Stimulated activated CD4-positive, alpha-beta T cell treated with anti-CD3 and anti-CD28 coated beads, Interleukin-1b, Interleukin-23, amount 100 ng/mL, for 48 hours (primary cell): ENCODE measurements around the gene FBXO24.
A peak's percentile ranks its signal among the peaks of the same experiment; 100 is the strongest.
"Not testable (repeated sequence)": the region's sequence is repeated elsewhere in the genome, so short reads cannot be mapped to it uniquely, and the experiment has no call there.

ENCODE experiments used
- DNase-seq: peaks from one replicate; pipeline ENCODE4 v3.0.0-alpha.2; 2020

Gene FBXO24

DNA sequence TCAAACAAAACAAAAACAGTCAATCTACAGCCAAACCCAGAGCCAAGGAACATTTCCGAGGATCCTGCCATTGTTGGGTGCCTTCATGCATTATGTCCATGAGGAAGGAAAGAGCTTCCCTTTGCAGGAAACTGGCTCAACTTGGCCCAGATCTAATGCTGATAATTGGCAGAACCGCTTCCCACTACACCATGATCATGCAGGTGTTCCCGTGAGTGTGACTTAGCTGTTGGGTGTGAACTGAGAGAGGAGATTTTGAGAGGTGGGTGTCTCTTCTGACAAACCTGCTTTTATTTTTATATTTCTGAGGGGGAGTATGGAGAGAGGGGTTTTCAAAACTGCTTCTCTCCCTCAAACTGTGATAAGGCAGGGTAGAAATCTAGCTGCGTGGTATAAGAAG, 27.0 kb upstream of the FBXO24 start:
- DNase-seq, result no peak

DNA sequence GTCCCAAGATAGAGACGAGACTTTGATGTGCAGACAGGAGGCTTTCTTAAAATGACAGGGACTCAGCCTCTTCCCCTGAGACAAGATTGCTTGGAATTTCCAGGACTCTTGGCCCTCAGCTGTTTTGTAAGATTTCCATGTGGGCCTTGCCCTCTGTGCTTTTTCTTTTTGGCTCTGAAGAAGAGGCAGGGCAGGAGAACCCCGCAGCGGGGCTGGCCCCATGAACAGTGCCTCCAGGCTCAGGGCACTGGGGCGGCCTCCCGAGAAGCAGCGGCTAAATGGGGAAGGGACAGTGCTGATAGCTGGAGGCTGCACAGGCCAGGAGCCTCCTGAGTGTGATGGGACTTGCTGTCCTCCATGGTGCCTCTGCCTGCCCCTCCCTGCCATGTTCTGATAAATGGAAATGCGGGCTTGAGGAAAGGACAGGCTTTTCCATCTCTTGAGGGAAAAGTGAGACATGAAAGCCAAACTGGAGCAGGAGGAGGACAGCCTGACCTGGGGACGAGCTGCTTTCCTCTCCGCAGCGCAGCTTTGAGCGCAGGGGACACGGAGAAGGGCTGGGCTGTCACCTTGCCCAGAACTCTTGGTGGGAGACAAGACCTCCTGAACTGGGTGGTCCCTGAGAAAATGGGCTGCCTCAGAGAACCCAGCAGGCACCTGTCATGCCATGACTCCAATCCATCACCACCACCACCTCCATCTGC, 24.5 kb upstream of the FBXO24 start:
- DNase-seq, result no peak

DNA sequence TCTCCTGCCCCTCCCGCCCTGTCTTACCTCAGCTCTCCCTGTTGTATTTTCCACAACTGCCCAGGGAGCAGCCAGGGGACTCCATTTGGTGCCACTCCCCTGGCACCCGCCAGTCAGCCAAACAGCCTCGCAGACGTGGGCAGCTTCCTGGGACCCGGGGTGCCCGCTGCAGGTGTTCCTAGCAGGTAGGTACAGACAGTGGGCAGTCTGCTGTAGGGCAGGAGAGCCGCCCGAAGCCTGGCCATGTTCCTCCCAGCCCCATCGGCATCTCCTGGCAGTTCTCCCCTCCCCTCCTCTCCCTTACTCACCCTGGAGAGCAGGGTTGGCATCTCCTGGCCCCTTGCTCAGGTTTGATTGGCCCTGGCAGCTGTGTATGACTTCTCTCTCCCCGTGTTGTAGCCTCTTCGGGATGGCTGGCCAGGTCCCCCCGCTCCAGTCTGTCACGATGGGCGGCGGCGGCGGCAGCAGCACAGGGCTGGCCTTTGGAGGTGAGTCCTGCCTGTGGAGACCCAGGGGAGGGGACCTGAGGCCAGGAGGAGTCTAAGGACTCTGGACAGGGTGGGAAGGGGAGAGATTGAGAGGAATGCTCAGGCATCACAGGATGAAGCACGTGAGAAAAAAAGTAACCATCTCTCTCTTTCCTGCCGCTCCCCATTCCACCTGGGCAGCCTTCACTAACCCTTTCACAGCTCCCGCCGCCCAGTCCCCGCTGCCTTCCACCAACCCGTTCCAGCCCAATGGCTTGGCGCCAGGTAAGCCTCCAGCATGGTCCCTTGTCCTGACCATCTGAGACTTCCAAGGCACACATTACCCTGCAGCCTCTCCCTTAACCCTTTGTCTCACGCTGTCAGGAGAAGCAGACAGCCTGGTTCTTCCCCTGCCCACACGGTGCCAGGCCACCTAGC, 23.7 kb upstream of the FBXO24 start:
- DNase-seq, result no peak

DNA sequence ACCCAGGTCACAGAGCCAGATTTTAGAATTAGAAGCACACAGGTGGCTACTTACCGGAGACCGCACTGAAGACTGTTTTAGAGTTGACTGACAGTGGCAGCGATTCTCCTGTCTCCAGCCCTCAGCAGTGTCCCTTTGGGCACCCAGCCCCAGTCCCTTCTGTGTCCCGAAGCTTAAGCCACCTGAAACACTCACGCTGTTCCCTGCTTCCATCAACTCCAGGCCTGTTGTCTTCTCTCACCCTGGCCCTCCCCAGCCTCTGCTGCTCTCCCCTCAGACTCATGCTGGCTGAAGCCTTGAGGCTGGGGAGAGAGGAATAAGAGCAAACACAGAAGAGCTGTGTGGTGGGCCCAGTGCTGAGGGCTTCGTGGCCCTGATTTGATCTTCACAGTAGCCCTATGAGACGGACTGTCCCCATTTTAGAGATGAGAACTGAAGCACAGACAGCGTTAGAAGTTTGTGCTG, 23.0 kb upstream of the FBXO24 start:
- DNase-seq, result no peak

DNA sequence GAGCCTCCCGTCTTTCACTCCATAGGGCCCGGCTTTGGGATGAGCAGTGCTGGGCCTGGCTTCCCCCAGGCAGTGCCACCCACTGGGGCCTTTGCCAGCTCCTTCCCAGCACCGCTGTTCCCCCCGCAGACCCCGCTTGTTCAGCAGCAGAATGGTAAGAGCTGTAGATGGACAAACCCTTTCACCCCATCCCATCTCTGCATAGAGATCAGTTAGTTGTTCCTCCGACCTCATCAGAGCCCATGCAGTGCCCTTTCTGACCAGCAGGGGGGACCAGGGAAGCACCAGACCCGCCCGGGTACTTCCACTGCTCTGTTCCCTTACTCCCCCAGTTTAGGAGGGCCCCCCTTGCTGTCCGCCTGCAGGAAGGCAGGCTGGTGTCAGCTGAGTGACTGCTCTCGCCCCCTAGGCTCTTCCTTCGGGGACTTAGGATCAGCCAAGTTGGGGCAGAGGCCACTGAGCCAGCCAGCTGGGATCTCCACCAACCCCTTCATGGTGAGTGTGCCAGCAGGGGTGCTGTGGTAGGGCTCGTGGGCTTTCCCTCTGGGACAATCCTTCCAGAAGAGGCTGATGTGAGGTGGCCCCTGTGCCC, 22.2 kb upstream of the FBXO24 start:
- DNase-seq, result peak; percentile 80

DNA sequence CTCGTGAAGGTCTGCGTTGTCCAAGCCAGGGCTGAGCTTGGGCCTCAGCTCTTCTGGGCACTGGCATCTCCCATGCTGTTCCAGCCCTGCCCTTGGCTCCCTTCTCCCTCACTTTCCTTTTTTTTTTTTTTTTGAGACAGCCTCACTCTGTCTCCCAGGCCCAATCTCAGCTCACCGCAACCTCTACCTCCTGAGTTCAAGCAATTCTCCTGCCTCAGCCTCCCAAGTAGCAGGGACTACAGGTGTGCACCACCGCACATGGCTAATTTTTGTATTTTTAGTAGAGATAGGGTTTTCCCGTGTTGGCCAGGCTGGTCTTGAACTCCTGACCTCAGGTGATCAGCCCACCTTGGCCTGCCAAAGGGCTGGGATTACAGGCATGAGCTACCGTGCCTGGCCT, 21.7 kb upstream of the FBXO24 start:
- DNase-seq, result not testable (repeated sequence)

DNA sequence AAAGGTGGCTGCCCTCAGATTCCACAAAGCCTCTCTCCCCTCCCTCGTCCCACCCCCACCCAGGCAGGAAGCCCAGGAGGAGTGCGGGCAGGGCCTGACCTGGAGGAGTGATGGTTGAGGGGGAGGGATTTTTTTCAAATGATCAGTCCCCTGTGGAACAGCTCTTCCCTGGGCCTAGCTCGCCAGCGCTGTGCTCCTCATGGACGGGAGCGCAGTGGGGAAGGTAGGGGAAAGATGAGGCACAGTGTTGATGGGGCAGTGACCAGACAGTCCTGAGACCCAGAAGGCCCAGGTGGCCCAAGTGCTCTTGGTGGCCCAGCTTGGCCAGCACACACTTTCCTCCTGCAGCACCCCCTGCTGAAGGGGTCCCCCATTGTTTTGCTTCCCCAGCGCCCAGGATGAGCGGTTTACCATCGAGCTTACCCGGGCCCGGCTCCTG, 21.0 kb upstream of the FBXO24 start:
- DNase-seq, result no peak

DNA sequence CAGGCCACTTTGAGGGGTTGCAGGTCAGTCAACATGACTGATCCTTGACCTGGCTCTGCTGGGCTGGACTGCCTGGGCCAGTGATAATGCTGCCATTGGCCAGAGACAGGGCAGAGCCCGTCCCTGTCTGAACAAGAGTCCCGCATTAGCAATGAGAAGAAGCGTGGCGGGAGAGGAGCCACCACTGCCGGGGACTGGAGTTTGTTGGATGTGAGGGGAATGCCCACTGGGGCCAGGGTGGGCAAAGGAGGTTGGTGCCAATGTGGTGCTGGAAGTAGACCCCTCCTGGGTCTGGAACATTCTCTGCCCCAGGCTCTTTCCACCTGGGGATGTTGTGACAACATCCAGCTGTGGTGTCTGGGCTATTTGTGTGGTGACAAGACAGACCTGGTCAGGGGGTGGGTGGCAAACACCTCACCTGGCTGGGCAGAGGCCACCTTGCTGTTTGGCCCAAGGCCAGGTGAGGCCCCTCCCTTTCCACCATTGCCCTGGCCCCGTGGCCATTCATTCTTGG, 20.1 kb upstream of the FBXO24 start:
- DNase-seq, result no peak

DNA sequence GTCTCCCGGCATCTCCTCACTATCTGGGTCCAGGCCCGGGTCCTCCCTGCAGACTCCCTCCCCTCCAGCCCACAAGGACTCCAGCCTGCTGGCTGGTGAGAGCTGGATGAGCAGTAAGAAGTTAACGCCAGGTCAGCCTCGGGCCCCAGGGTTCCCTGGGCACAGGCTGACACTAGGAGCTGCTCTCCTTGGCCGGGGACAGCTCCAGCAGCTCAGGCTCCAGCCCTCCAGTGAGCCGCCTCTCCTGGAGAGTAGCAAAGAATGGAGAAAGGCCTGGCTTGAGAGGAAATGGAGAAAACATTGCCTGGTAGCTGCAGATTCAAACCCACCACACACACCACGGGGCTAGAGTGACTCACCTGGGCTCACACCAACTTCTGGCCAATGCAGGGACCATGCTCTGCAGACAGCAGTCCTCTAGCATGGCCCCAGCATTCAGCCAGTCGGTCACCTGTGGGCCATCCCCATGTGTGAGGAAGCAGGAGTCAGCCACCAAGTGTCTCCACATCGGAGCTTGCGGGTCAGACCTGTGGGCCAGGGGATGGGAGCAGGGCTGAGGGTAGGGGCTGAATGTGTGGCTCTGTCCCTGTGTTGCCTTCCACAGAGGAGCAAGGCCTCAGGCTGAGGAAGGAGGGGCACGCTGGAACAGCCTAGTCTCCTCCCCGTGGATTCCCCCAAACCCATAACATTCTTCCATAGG, 18.9 kb upstream of the FBXO24 start:
- no peak for DNase-seq

DNA sequence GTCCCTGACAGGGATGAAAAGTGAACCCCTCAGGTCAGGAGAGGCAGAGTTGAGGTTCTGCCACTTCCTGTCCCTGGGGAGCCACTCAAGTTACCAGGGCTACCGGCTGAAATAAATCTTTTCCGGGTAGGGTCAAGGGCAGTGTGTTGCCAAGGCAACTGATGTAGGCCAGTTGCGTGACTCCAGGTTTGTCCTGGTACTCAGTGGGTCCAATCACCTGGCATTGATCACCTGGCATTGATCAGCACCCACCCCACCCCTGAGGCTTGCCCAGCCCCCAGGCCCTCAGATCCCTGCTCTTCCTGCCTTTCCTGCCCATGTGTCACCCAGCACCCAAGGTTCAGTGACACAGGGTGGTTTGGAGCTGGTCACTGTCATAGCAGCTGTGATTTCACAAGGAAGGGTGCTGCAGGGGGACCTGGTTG, 18.4 kb upstream of the FBXO24 start:
- no peak for DNase-seq

DNA sequence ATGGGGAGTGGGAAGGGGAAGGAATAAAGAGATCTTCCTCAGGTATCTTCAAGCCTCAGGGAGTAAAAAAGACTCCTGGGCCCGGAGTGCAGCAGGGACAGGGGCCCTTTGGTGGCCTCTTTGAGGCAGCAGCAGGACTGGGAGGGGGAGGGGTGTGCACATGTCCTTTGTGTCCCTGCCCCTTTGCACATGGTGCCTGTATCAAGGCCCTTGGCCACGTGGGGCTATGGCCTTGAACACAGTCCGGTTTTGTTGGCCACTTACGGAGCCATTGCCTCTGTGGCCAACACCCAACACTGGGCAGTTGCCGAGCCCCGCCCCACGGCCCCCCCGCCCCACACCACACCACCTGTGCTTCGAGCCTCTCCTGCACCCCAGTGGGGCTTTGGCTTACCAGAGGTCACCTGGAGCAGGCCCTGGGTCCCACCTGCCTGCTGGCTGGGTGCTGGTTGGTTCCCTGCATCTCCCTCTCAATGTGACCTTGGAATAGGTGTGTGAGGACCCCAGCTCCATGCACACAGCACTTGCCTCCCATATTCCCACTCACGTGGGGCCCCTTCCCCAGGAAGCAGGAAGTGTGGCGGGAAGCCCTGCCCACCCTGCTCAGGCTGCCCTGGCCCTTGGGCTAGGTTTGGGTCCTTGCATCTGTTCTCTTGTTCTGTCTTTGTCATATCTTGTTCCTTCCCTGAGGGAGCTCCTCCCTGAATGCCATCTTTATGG, 17.8 kb upstream of the FBXO24 start:
- no peak for DNase-seq

DNA sequence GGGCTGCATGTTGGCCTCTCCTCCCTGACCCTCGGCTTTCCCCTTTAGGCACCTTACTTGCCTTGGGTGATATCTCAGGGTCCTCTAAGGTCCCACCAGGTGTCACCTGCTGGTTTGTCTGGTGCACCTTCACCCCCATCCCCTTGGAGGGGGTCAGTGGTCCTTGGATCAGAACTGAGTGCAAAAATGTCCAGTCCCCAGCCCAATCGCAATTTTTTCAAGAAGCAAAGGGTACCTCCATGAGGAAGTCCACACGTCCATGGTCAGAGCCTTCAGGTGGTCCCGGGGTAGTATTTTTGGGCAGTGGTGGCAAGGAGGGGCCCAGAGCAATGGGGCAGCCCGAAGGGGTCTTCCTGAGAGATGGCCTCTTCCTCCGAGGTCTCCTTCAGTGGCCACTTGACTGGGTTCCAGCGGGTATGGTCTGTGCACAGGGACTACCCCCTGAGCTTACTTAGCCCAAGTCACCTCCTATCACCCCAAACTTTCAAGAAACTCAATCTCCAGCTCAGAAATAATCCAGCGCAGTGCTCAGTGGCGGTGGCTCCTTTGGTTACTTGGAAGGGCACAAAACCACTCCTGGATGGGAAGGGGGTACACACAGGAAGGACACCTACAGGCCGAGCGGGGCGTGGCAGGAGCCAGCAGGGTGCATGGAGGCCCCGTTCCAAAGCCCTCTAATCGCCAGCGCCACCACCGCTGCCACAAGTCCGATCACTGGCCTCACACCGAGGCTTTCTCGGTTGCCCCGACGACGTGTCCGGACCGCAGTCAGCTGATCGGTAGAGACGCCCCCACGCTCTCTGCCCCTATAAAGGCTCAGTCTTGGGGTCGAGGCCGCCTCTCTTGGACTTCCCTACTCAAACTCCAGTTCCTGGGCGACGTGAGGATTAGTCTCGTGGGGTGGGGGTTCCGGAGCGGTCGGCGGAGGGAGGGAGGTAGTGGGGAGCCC, 17.0 kb upstream of the FBXO24 start:
- peak; percentile 47 for DNase-seq

DNA sequence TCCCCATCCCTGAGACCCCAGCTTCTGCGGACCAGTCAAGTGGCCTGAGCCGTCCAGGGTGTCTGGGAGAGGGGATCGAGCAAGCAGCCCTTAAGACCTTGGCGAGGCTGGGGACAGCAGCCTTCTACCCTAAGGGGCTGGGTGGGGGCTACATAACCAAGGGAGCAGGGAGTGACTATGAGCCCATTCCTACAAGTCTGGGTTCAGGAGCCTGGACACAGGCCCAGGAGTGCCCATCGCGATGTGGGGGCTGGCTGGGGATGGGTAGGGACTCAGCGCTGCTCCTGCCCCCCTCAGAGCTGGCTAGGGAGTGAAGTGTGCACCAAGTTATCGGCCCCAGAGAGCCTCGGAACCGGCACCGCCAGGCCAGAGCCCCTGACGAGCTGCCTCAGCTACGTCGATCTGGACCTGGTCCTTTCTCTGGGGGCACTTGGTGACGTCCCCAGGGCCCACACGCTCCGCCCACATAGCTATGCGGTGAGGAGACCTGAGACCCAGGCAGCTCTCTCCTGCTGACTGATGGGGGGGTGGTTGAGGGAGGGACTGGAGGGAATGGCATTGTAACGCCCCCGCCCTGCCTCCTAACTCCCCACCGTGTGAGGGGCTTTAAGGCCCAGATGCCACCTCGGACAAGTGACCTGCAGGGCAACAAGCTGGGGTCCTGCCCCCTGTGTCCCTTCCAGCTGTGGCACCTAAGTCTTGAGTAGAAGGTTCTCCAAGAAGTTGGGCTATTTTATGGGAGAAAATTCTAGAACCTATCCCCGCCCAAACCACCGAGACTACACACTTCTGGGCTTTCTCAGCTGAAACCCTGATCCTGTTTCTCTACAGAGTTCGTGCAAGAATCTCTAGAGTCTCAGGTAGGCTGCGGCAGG, 14.9 kb upstream of the FBXO24 start:
- DNase-seq, result no peak

DNA sequence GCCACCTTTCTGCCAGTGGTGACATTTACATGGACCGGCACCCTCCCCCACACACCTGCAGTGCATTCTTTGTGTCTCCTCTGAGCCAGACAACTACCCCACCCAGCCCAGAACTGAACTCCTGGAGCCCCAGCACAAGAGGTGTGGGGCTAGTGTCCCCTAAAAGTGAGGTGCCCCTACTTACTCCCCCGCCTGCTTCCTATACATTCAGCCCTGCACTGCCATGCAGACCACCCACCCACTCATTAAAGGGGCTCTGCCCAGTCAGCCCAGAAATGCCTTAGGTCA, 14.4 kb upstream of the FBXO24 start:
- no peak for DNase-seq

DNA sequence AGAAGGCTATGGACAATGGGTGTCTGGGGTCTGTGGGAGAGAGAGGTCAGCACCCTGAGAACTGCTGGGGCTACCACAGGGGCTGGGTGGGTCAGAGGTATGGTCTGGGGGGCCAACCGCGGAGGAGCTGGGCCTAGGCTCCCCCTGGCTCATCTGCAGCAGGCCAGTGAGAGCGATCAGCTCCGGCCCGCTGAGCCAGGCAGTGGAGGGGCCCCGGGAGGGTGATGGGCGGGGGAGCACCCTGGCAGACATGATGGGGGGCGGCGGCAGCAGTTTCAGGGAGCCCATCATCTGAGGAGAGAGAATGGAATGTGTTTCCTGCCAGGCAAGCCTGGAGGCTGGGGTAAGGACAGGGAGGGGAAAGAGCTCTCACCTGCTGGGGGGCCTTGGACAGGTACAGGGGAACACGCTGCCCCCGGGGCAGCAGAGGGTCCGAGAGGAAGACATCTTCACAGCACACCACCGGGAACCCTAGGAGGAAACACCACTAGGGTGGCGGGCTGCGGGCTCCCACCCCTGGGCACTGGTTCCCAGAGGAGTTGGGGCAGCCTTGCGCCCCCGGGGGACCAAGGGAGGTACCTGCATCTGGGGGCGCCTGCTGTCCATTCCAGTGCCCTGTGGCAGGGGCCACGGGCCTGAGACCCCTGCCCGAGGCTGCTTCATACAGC, 13.7 kb upstream of the FBXO24 start:
- DNase-seq, result no peak

DNA sequence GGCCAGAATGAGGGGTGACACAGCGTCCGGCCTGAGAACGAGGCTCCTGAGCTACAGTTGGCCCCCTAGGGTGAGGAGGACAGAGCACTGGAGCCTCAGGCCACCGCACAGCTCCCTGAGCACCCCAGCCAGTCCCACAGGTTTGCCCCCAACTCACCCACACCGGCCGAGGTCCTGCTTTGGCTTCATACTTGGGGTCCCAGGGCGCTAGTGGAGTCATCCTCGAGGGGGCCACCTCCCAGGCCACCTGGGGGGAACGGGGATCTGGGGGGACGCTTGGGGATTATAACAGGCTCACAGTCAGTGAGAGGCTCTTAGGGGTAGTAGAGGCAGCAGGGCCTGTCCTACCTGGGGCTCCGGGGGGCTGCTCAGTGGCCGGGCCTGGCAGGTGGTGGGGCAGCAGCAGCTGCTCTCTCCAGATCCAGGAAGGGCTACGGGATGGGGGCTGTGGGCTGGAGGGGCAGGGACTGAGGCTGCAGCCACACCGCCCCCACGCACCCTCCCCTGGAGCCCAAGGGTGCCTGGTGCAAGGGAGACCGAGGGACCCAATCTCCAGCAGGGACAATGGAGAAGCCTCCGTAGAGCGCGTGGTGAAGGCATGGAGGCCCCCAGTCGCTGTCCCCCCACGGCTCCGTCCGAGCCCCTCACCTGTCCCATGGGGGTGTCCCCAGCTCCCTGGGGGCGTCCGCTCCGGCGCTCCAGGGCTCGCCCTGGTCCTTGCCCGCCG, 13.0 kb upstream of the FBXO24 start:
- DNase-seq, result no peak

DNA sequence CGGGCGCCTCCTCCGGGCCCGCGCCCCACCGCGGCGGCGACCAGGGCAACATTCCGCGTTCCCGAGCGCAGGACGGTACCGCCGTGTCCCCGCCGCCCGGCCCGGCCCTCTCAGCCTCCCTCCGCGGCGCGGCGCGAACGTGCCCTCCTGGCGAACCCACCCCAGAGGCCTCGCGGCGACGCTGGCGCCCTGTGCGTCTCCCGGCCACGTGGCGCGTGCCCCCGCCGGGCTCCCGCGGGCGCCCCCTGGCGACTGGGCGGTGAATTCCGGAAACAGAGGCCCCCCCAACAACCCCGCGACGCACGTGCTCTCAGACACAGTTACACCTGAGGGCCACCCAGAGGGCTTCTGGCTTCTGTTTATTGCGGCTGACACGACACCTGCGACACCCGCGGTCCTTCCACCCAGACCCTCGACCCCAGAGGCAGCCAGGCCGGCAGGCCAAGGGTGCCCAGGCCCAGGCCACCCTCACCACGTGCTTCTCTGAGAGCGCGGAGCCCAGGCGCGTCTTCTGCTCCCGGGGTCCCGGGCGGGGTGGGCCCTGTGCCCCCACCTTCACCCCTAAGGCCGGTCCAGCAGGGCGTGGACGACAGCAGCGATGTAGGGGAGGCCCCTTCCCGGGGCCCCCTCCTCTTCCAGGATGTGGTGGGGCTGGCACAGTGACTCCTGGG, 12.3 kb upstream of the FBXO24 start, which contains the start of gene SAP25:
Gene SAP25, minus strand, starts transcription at position 210 of the 671 bp plus-strand sequence. Its CDS starts 158 bp downstream, at position 52.
- DNase-seq, result no peak
